ENCODE results near the gene KREMEN2.

The KREMEN2 gene

GRCh38 chr16:2969545-2970521 is 5.8 kb downstream of the KREMEN2 start:
- H3K4me3 ChIP-seq (ENCODE audit: low read depth, low read length) = peak overlapping the region; percentile 76
- DNase-seq (ENCODE audit: low read depth) = peak; percentile 86
- TF ChIP-seq, protein P1, sequence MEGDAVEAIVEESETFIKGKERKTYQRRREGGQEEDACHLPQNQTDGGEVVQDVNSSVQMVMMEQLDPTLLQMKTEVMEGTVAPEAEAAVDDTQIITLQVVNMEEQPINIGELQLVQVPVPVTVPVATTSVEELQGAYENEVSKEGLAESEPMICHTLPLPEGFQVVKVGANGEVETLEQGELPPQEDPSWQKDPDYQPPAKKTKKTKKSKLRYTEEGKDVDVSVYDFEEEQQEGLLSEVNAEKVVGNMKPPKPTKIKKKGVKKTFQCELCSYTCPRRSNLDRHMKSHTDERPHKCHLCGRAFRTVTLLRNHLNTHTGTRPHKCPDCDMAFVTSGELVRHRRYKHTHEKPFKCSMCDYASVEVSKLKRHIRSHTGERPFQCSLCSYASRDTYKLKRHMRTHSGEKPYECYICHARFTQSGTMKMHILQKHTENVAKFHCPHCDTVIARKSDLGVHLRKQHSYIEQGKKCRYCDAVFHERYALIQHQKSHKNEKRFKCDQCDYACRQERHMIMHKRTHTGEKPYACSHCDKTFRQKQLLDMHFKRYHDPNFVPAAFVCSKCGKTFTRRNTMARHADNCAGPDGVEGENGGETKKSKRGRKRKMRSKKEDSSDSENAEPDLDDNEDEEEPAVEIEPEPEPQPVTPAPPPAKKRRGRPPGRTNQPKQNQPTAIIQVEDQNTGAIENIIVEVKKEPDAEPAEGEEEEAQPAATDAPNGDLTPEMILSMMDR (IDR thresholded peaks at IDR 0.05; ENCODE audit: insufficient read depth, low read depth, low read length, missing control alignments) = peak; percentile 70

GRCh38 chr16:2970563-2970962 is 6.5 kb downstream of the KREMEN2 start:
- no peak for DNase-seq (ENCODE audit: low read depth)
- TF ChIP-seq, protein P1 (IDR thresholded peaks at IDR 0.05; ENCODE audit: insufficient read depth, low read depth, low read length, missing control alignments) = no peak
- peak overlapping the region; percentile 76 for H3K4me3 ChIP-seq (ENCODE audit: low read depth, low read length)

- no peak overlapping the region for H3K4me3 ChIP-seq (ENCODE audit: low read depth, low read length)
- TF ChIP-seq, protein P1 (IDR thresholded peaks at IDR 0.05; ENCODE audit: insufficient read depth, low read depth, low read length, missing control alignments) = no peak
- DNase-seq (ENCODE audit: low read depth) = no peak
These were observed 7.3 kb downstream of the KREMEN2 start for GRCh38 chr16:2971134-2971984.

GRCh38 chr16:2971985-2972784 is 8.1 kb downstream of the KREMEN2 start:
- TF ChIP-seq, protein P1 (IDR thresholded peaks at IDR 0.05; ENCODE audit: insufficient read depth, low read depth, low read length, missing control alignments) = no peak
- H3K4me3 ChIP-seq (ENCODE audit: low read depth, low read length) = no peak overlapping the region
- no peak for DNase-seq (ENCODE audit: low read depth)

DNA sequence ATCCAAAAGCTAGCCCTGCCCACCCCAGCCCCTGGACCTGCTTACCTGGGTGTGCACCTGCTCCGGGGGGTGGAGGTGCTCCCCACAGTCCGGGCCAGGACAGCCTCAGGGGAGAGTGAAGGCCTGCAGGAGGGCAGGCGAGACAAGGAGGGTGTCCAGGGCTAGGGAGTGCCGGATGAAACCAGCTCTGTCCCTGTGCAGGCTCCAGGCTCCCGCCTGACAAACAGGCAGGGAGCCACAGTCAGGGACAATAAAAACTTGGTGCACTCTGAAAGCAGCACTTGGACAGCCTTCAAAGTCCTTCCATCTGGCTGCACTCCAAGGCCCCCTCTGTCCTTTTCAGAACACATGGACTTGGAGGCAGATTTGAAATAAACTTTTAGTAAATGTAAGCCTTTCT is 9.0 kb downstream of the KREMEN2 start:
- H3K4me3 ChIP-seq (ENCODE audit: low read depth, low read length) = no peak overlapping the region
- TF ChIP-seq, protein P1 (IDR thresholded peaks at IDR 0.05; ENCODE audit: insufficient read depth, low read depth, low read length, missing control alignments) = no peak
- no peak for DNase-seq (ENCODE audit: low read depth)

DNA sequence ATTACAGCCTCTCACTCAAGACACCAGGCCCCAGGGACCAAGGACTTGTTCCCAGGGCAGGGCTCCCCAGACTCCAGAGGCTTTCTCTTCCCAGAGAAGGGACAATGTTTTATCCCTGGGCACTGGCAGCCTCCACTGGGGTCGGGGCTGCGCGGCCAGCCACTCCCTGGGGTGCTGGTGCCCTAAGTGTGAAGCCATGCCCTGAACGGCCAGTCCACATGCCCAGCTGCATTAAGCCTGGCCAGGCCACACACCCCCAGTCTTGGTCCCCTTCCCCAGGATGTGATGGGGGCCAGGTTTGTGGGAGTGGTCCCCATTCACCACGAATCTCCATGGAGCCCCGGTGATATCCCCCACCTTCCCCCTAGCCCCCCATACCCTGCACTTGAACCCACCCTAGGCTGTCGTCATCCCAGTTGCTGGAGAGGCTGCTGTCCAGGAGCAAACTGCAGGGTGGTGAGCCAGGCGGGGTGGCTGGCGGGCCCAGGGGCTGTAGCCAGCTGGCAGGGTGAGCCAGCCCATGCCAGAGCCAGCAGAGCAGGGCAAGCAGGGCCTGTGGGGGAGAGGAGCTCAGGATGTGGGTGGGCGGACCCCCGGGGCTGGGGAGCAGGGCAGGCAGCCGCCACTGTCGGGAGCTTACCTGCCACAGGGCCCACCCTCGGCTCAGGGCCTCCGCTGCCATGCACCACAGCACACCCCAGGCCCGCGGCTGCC is 9.7 kb downstream of the KREMEN2 start:
- DNase-seq (ENCODE audit: low read depth) = no peak
- no peak overlapping the region for H3K4me3 ChIP-seq (ENCODE audit: low read depth, low read length)
- TF ChIP-seq, protein P1 (IDR thresholded peaks at IDR 0.05; ENCODE audit: insufficient read depth, low read depth, low read length, missing control alignments) = no peak

Measured in GM12865 (cell line).